Activated CD8-positive, alpha-beta memory T cell treated with anti-CD3 and anti-CD28 coated beads, Interleukin-2, amount 10 ng/mL, durations not matched to agents 7 days and 5 days (primary cell): ENCODE measurements around the gene LATS2. TPM values are rescaled to one million over a fixed set of nuclear protein-coding genes. Genes with fewer than 3 reads are reported as not detected.

Experiments
- ATAC-seq: fragments of 150-1000 bp; cut with Tn5 transposase; one replicate; pipeline ENCODE4 v1.10.0; 2021; ENCODE audit warnings: moderate library complexity
- CTCF ChIA-PET: fragments of 350-600 bp; sonication (Branson Sonifier 250); formaldehyde crosslinking; loops from one replicate; lab custom pipeline; 2021; ENCODE audit warnings: antibody characterized with exemption; lab: Charles Lee
- DNase-seq: peaks from one replicate; pipeline ENCODE4 v3.0.0-alpha.2; 2020
- H3K27ac Mint-ChIP-seq: one replicate; pipeline ENCODE4 v1.8.0; 2021; ENCODE audit warnings: mild to moderate bottlenecking, mixed read lengths
- H3K27me3 Mint-ChIP-seq: one replicate; pipeline ENCODE4 v1.8.0; 2021; ENCODE audit warnings: mixed read lengths
- H3K36me3 Mint-ChIP-seq: one replicate; pipeline ENCODE4 v1.8.0; 2021; ENCODE audit warnings: mild to moderate bottlenecking, mixed read lengths
- H3K4me1 Mint-ChIP-seq: one replicate; pipeline ENCODE4 v1.8.0; 2021; ENCODE audit warnings: mixed read lengths
- H3K4me3 Mint-ChIP-seq: one replicate; pipeline ENCODE4 v1.8.0; 2021; ENCODE audit warnings: mild to moderate bottlenecking, moderate library complexity, mixed read lengths
- H3K9me3 Mint-ChIP-seq: one replicate; pipeline ENCODE4 v1.8.0; 2022; ENCODE audit warnings: low read depth, mixed read lengths
- total RNA-seq, 2 experiments: library from RNA; stranded (reverse); gene quantifications; one replicate each; pipeline ENCODE4 v1.2.3, GENCODE V29; 2021

LATS2 gene
- total RNA-seq, 2 experiments from 2014 or later: 2.8 to 4.7 TPM

DNA sequence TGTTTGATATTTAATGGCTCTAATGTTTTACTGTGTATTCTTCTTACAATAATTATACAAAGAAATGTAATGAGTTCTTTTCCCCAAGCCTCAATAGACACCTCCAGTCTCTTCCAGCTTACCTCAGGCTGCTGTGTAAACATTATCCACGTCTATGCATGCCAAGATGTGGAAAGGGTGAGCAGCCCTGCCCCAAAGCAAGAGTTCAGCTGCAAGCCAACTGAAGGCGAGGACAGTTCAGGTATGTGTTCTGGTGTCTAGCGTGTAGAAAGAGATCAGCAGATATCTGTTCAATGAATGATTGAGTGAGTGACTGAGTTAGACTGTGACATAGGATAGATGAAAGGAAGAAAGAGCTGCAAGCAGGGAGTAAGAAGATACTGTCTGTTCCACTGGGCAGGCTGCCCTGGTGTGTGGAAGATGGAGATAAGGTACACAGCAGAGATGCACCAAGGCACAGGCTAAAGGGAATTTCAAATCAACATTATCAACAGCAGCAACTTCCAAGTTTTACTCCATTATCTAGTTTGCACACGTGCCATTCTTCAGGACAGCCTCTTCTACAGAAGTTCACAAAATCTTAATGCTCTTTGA is 66.0 kb downstream of the LATS2 start:
- DNase-seq (no peak), ATAC-seq (no peak)
- Mint-ChIP-seq H3K4me1 (no peaks in the 10 kb centered on the region), H3K9me3 (no peaks in the 10 kb centered on the region), H3K27me3 (peaks cover 2% of the 10 kb centered on the region), H3K36me3 (no peaks in the 10 kb centered on the region), H3K4me3 (no peak overlapping the region), H3K27ac (no peak overlapping the region)
- CTCF ChIA-PET: interaction anchor here (1.7 kb wide), 1 partner anchor 482 kb away, joined by 6 read pairs; no protein-coding TSS in a partner anchor

DNA sequence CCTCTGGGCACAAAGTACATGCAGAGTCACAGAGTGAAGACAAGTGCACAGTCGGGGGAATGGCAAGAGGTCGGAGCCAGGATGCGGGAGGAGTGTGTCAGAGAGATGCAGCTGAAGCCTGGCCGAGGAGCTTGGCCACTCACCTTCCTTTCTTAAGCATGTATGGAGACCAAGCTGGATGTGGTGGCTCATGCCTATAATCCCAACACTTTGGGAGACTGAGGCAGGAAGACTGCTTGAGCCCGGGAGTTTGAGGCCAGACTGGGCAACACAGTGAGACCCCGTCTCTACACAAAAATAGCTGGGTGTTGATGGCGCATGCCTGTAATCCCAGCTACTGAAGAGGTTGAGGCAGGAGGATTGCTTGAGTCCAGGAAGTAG is 67.0 kb downstream of the LATS2 start:
- ATAC-seq (no peak), DNase-seq (no peak)
- Mint-ChIP-seq H3K4me1 (no peaks in the 10 kb centered on the region), H3K27ac (no peak overlapping the region), H3K27me3 (peaks cover 2% of the 10 kb centered on the region), H3K36me3 (no peaks in the 10 kb centered on the region), H3K4me3 (no peak overlapping the region), H3K9me3 (no peaks in the 10 kb centered on the region)
- CTCF ChIA-PET: interaction anchor here (1.7 kb wide), 1 partner anchor 483 kb away, joined by 6 read pairs; no protein-coding TSS in a partner anchor

DNA sequence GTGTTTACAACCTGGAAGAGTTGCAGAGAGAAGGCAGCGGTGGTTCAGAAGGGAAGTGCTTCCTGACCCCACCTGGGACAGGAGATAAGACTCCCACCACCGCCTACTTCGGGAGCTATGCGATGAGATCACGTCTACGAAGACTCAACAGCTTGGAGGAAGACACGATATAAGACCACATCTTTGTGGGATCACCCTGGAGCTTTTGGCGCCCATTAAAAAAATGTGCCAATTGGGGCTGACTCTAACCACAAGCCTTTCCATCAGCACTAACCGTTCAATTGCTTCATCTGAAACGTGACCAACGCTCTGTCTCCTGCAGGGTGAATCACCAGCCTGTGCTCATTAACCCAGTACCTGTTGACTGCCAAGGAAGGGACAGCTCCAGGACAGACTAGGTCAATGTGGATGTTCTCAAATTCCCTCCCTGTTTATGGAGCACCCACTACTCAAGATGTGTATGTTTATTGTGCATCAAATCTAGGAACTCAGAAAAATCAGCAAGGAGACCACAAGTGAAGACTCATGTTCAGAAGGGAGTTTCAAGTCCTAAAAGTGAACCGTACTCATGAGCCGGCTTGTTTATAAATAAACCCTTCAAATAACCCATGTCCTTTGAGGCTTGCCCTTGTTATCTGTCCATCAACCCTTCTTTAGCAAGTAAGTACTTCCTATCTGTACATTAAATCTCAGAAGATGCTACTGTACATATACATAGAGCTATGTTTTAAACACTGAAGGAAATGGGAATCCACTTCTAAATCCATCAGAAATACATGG is 67.5 kb downstream of the LATS2 start:
- H3K4me3 Mint-ChIP-seq: no peak overlapping the region
- ATAC-seq (no peak), DNase-seq (no peak)
- no peak overlapping the region for H3K27ac Mint-ChIP-seq
- H3K27me3 Mint-ChIP-seq: peaks cover 2% of the 10 kb centered on the region
- CTCF ChIA-PET: interaction anchor here (1.7 kb wide), 1 partner anchor 484 kb away, joined by 6 read pairs; no protein-coding TSS in a partner anchor
- no peaks in the 10 kb centered on the region for H3K36me3 Mint-ChIP-seq
- no peaks in the 10 kb centered on the region for H3K4me1 Mint-ChIP-seq
- no peaks in the 10 kb centered on the region for H3K9me3 Mint-ChIP-seq

DNA sequence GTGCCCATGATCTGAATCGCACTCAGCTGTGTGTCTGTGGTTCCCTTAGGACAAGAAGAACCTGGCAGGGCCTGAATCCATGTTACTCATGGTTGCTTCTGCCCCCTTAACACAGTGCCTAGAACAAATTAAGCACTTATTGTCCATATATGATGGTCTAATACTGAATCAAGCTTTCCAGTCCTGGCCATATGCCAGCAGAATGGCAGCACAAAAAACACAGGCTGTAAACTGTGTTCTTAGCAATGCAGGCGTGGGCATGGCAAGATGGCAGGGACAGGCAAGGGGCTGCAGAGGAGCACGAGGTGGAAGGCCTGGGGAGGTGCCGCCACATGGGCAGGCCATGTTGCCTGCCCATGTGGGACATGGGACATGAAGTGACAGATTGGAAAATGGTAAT is 68.2 kb downstream of the LATS2 start:
- ATAC-seq (no peak), DNase-seq (no peak)
- Mint-ChIP-seq H3K27me3 (peaks cover 2% of the 10 kb centered on the region), H3K4me3 (no peak overlapping the region), H3K4me1 (no peaks in the 10 kb centered on the region), H3K9me3 (no peaks in the 10 kb centered on the region), H3K36me3 (no peaks in the 10 kb centered on the region), H3K27ac (no peak overlapping the region)
- CTCF ChIA-PET: no interaction called here

DNA sequence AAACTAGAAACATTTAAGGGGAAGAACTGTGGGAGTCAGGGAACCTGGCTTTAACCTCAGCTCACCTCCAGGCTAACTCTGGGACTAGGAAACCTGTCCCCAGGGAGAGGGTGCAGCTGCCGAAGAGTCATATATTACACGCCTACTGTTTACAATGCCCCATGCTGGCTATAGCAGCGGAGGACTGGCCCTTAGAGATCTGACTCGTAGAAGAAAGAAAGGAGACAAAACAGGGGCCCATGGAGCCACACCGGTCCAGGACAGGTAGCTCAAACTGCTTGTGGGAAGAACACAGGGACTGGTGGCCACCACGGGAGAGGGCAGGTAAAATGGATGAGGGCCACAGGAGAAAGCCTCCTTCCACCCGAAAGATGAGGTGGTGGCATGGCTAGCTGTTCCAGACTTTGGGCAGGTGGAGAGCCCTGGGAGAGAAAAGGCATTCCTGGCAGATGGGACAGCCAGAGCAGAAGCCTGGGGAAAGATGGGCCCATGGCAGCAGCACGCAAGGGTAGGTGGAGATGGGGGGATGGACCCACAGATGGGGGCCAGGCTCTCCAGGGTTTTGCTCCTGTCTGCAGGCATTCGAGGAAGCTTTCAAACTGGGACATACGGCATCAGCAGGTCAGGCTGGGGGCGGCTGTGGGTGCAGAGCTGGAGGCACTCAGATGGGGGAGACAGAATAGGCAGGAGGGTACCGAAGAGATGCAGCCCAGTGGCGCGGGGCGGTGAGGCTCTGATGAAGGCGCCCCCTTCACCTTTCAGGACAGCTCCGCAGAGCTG is 69.5 kb downstream of the LATS2 start:
- Mint-ChIP-seq H3K9me3 (no peaks in the 10 kb centered on the region), H3K36me3 (no peaks in the 10 kb centered on the region), H3K27ac (no peak overlapping the region), H3K4me3 (no peak overlapping the region), H3K4me1 (no peaks in the 10 kb centered on the region), H3K27me3 (peaks cover 2% of the 10 kb centered on the region)
- DNase-seq (no peak), ATAC-seq (no peak)
- CTCF ChIA-PET: no interaction called here

DNA sequence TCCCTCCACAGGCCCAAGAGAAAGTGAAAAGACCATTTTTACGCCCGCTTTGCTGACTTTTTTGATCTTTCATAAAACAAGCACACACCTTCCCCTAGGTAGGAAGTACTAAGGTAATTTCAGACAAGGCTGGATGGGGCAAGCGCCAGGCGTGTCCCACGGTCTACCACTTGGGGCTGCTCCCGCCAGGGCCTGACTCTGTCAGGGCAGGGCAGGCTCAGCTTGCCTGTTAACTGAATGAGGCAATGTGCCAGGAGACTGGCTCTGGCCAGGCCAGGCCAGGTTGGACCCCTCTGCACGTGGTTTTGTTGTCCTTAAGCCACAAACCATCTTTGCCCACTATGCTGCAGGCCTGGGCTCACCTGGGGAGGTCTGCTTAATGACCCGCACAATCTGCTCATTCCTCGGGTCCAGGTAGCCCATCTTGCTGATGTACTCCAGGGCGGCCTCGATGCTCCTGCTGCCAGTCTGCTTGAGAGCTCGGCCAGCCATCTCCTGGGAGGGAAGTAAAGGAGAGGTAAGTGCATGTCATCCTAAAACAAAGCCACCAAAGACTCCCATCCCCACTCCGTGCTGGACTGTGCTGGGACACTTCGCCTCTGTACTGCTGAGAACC is 70.4 kb downstream of the LATS2 start:
- CTCF ChIA-PET: no interaction called here
- peaks cover under 1% of the 10 kb centered on the region for H3K27me3 Mint-ChIP-seq
- H3K9me3 Mint-ChIP-seq: no peaks in the 10 kb centered on the region
- ATAC-seq (no peak), DNase-seq (no peak)
- H3K4me3 Mint-ChIP-seq: no peak overlapping the region
- no peaks in the 10 kb centered on the region for H3K36me3 Mint-ChIP-seq
- peaks cover 2% of the 10 kb centered on the region for H3K4me1 Mint-ChIP-seq
- no peak overlapping the region for H3K27ac Mint-ChIP-seq

DNA sequence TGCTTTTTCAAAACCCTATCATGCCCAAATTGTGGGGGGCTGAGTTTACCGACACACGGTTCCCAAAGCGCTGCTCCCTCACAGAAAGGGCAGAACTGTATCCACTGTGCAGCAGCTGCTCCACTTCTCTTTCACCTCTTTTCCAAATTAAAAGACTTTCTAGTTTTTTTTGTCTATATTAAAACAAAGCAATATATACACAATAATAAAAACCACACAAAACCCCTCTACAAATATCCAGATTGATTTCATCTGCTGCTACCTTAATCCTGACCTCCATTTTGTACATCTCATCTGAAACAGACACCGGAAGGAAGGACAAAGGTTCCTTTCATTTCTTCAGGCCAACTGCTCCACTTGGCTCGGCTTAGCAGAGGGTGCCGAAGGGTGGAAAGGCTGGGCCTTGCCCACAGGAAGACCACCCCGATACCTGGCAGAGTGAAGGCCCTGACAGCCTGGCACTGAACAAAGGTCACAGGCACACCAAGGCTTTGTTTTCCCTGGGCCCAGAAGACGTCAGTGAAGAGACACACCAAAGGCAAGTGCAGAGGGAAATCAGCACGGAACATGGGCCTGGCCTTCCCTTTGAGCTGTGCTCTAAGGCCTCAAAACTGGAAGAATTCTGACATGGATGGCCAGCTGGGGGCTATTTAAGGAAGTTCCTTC is 71.6 kb downstream of the LATS2 start:
- CTCF ChIA-PET: no interaction called here
- Mint-ChIP-seq H3K4me3 (no peak overlapping the region), H3K4me1 (peaks cover 4% of the 10 kb centered on the region), H3K36me3 (no peaks in the 10 kb centered on the region), H3K27me3 (peaks cover 2% of the 10 kb centered on the region), H3K27ac (no peak overlapping the region), H3K9me3 (no peaks in the 10 kb centered on the region)
- DNase-seq (no peak), ATAC-seq (no peak)

DNA sequence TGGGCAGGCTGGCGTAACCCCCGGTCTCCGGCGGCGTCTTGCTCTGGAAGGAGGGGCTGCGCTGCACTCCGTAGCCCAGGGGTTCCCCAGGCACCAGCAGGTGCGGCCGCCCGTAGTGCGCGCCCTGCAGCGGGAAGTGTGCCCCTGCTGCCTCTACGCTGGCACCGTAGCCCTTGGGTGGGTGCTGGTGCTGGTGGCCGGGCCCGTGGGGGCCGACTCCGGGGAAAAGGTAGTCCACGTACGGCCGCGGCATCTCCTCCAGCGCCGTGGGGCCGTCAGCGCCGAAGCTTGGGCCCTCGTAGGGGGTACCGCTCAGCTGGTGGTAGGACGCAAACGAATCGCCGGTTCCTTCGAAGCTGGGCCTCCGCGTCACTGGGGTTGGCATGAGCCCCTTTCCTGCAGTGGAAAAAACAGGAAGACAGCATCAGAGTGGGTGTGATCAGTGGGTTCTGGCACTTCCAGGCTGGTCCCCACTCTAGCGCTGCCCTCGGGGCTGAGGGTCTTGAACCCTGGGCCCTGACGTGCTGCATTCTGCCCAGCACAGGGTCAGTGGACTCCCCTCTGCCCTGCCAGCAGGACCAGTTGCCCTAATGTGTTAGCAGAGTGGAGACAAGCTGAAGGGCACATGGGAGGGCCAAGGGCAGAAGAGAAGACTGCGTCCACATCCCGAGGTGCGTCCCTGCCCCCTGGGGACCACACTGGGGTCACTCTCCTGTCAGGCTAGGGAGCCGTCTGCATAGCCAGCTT is 72.3 kb downstream of the LATS2 start:
- DNase-seq (no peak), ATAC-seq (no peak)
- peaks cover 4% of the 10 kb centered on the region for H3K4me1 Mint-ChIP-seq
- CTCF ChIA-PET: no interaction called here
- H3K9me3 Mint-ChIP-seq: no peaks in the 10 kb centered on the region
- H3K27me3 Mint-ChIP-seq: peaks cover 4% of the 10 kb centered on the region
- no peaks in the 10 kb centered on the region for H3K36me3 Mint-ChIP-seq
- H3K4me3 Mint-ChIP-seq: no peak overlapping the region
- no peak overlapping the region for H3K27ac Mint-ChIP-seq

DNA sequence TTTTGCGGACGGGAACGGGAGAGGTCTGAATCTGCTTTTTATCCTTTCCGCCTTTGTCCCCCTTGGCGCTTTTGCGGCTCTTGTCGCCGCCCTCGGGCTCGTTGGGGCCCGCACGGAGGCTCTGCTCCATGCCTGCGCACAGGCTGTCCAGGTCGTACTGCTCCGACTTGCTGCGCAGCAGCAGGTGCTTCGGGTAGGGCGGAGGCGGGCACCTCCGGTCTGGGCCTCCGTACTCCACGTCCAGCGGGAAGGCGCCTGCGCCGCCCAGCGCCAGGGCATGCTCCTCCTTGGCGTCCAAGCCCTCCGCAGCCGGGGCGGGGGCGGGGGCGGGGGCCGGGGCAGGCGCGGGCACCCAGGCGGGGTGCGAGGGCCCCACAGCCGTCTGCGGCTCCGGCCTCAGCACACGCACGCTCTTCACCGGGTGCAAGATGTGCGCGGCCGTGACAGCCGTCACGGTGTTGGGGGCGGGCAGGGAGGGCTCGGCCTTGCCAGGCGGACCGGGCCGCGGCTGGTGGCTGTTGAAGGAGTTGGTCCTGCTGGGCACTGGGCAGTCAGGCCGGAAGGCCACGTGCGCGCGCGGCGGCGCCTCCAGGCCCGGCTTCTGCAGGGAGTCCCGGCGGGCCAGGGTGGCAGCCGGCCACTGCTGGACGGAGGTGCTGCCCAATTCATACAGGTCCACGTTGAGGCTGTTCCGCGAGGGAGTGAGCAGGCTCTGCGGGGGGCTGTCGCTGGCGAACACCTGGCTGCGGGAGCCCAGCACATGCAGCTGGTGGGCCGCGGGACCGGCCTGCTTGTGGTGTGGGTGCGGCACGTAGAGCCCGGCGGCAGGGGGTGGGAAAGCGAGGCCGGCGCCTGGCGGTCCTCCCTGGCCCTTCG is 73.1 kb downstream of the LATS2 start:
- DNase-seq (no peak), ATAC-seq (no peak)
- CTCF ChIA-PET: no interaction called here
- Mint-ChIP-seq H3K9me3 (no peaks in the 10 kb centered on the region), H3K4me1 (peaks cover 4% of the 10 kb centered on the region), H3K27ac (no peak overlapping the region), H3K4me3 (no peak overlapping the region), H3K27me3 (peaks cover 4% of the 10 kb centered on the region), H3K36me3 (no peaks in the 10 kb centered on the region)

DNA sequence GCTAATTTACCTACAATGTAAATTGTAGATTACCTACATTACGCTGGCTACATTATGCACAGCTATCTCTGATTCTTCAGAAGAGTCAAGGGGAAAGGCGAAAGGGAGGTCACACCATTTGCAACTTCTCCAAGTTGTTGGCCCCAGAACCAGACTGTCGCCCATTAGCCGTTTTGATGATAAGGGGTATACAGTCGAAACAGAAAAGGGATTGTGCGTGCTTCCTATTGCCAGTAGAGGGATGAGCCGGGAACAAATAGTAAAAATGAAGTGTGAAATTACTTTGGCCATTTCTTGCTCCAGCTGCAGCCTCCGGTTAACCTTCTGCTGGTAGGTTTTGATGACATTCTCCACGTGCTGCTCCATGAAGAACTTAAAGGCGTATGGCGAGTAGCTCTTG is 73.8 kb downstream of the LATS2 start:
- CTCF ChIA-PET: no interaction called here
- Mint-ChIP-seq H3K27ac (no peak overlapping the region), H3K4me1 (peaks cover 4% of the 10 kb centered on the region), H3K36me3 (no peaks in the 10 kb centered on the region), H3K4me3 (no peak overlapping the region), H3K27me3 (peaks cover 4% of the 10 kb centered on the region), H3K9me3 (no peaks in the 10 kb centered on the region)
- DNase-seq (no peak), ATAC-seq (no peak)

DNA sequence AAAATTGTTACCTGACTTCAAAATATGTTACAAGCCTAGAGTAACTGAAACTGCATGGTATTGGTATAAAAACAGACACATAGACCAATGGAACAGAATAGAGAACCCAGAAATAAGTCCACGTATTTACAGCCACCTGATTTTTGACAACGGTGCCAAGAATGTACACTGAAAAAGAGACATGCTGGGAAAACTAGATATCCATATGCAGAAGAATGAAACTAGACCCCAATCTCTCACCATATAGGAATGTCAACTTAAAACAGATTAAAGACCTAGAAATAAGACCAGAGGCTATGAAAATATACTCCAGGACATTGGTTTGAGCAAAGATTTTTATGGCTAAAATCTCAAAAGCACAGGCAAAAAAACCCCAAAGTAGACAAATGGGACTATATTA is 76.5 kb downstream of the LATS2 start:
- Mint-ChIP-seq H3K27me3 (peaks cover 4% of the 10 kb centered on the region), H3K4me1 (peaks cover 4% of the 10 kb centered on the region)

DNA sequence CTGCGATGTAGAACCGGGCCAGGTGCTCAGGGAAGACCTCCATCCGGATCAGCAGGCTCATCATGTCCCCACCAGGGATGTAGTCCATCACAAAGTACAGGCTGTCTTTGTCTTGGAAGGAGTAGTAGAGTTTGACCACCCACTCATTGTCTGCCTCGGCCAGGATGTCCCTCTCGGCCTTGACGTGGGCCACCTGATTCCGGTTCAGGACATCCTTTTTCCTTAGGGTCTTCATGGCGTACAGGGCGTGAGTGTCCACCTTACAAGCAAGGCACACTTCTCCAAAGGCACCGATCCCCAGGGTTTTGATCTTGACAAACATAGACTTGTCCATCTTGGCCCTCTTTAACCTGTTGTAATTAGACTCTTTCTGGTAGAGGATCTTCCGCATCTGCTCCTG is 78.0 kb downstream of the LATS2 start:
- ATAC-seq: no peak
- no peak overlapping the region for H3K4me3 Mint-ChIP-seq
- no peaks in the 10 kb centered on the region for H3K36me3 Mint-ChIP-seq

More for the DNA sequence above, 76.5 kb downstream of the LATS2 start:
- DNase-seq (no peak), ATAC-seq (no peak)
- Mint-ChIP-seq H3K36me3 (no peaks in the 10 kb centered on the region), H3K27ac (no peak overlapping the region), H3K4me3 (no peak overlapping the region), H3K9me3 (no peaks in the 10 kb centered on the region)
- CTCF ChIA-PET: no interaction called here

More for the DNA sequence above, 78.0 kb downstream of the LATS2 start:
- no peak for DNase-seq
- H3K27me3 Mint-ChIP-seq: peaks cover 4% of the 10 kb centered on the region
- CTCF ChIA-PET: no interaction called here
- H3K27ac Mint-ChIP-seq: no peak overlapping the region
- peaks cover 4% of the 10 kb centered on the region for H3K4me1 Mint-ChIP-seq
- H3K9me3 Mint-ChIP-seq: no peaks in the 10 kb centered on the region
